ENCODE results near the gene MAPK10.

- TF ChIP-seq POLR2AphosphoS5 (IDR thresholded peaks at IDR 0.05) (no peak), CTCF (IDR thresholded peaks at IDR 0.05) (no peak), POLR2A (IDR thresholded peaks at IDR 0.05) (no peak), EP300 (IDR thresholded peaks at IDR 0.05) (no peak)
Measured at GRCh38 chr4:86359944-86360478, at the start of gene MAPK10.
